Mammary epithelial cell (primary cell): Measurements from ENCODE around the gene ZDHHC22.

Source experiments
- CTCF ChIP-seq, 2 donors: IDR thresholded peaks in 1 of 2; conservative IDR thresholded peaks in 1 of 2; 2 replicates each; pipeline ENCODE4 v1.5.1; 2011 to 2012; ENCODE audit warnings: inconsistent platforms in 2 of 2, low read length in 2 of 2, mild to moderate bottlenecking in 2 of 2, control low read depth in 1 of 2, low read depth in 1 of 2; ENCODE audit not compliant: insufficient read depth in 1 of 2; ENCODE audit errors: extremely low read depth in 1 of 2
- EZH2 ChIP-seq: IDR thresholded peaks from 2 replicates; pipeline ENCODE4 v1.6.1; 2012; ENCODE audit warnings: low read length, inconsistent platforms, borderline replicate concordance

GRCh38 chr14:77139540-77140358 is 1.8 kb downstream of the ZDHHC22 start:
- TF ChIP-seq CTCF (conservative IDR thresholded peaks at IDR 0.05 in 1 of 2, IDR thresholded peaks at IDR 0.05 in 1 of 2; ENCODE audit: extremely low read depth in 1 of 2, insufficient read depth in 1 of 2, low read depth in 1 of 2, low read length in 2 of 2) (peak in 1 of 2 donors; percentile 52), EZH2 (no peak)
